ENCODE data around the gene KDM4F.

- TF ChIP-seq POLR2AphosphoS5 (IDR thresholded peaks at IDR 0.05) (no peak), SMC3 (conservative IDR thresholded peaks at IDR 0.05; ENCODE audit: poor library complexity) (no peak), MXI1 (conservative IDR thresholded peaks at IDR 0.05; ENCODE audit: poor library complexity, severe bottlenecking) (no peak), TAF1 (IDR thresholded peaks at IDR 0.05; ENCODE audit: low read depth) (no peak), EP300 (conservative IDR thresholded peaks at IDR 0.05; ENCODE audit: poor library complexity, severe bottlenecking) (no peak)
- TF ChIP-seq, protein P1, sequence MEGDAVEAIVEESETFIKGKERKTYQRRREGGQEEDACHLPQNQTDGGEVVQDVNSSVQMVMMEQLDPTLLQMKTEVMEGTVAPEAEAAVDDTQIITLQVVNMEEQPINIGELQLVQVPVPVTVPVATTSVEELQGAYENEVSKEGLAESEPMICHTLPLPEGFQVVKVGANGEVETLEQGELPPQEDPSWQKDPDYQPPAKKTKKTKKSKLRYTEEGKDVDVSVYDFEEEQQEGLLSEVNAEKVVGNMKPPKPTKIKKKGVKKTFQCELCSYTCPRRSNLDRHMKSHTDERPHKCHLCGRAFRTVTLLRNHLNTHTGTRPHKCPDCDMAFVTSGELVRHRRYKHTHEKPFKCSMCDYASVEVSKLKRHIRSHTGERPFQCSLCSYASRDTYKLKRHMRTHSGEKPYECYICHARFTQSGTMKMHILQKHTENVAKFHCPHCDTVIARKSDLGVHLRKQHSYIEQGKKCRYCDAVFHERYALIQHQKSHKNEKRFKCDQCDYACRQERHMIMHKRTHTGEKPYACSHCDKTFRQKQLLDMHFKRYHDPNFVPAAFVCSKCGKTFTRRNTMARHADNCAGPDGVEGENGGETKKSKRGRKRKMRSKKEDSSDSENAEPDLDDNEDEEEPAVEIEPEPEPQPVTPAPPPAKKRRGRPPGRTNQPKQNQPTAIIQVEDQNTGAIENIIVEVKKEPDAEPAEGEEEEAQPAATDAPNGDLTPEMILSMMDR (IDR thresholded peaks at IDR 0.05; ENCODE audit: poor library complexity, severe bottlenecking) = no peak
Observed at GRCh38 chr11:95084509-95084908, 35.3 kb downstream of the KDM4F start.

Data from neural cell (in vitro differentiated cells).